ENCODE measurements around the gene HTRA3.

Gene HTRA3

GRCh38 chr4:8234715-8235114, 34.8 kb upstream of the HTRA3 start:
- DNase-seq (ENCODE audit: low spot score) = no peak

- no peak for DNase-seq (ENCODE audit: low spot score)
These were observed 34.3 kb upstream of the HTRA3 start for GRCh38 chr4:8235224-8235623.

- DNase-seq (ENCODE audit: low spot score) = no peak
These were observed 33.9 kb upstream of the HTRA3 start for GRCh38 chr4:8235686-8236085.

- DNase-seq (ENCODE audit: low spot score) = no peak
These were observed 33.2 kb upstream of the HTRA3 start for GRCh38 chr4:8236106-8236919.

- no peak for DNase-seq (ENCODE audit: low spot score)
These were observed 32.7 kb upstream of the HTRA3 start for GRCh38 chr4:8236920-8237195.

GRCh38 chr4:8237256-8237989, 32.1 kb upstream of the HTRA3 start:
- DNase-seq (ENCODE audit: low spot score) = no peak

GRCh38 chr4:8238036-8238511, 31.5 kb upstream of the HTRA3 start:
- DNase-seq (ENCODE audit: low spot score) = peak; percentile 54

GRCh38 chr4:8238515-8239053, 31.0 kb upstream of the HTRA3 start:
- DNase-seq (ENCODE audit: low spot score) = peak; percentile 94

- DNase-seq (ENCODE audit: low spot score) = no peak
These were observed 30.3 kb upstream of the HTRA3 start for GRCh38 chr4:8239226-8239625.

- no peak for DNase-seq (ENCODE audit: low spot score)
These were observed 29.9 kb upstream of the HTRA3 start for GRCh38 chr4:8239661-8240060.

- DNase-seq (ENCODE audit: low spot score) = no peak
These were observed 29.1 kb upstream of the HTRA3 start for GRCh38 chr4:8240211-8241041.

GRCh38 chr4:8241211-8241779, 28.3 kb upstream of the HTRA3 start:
- no peak for DNase-seq (ENCODE audit: low spot score)

- peak; percentile 99 for DNase-seq (ENCODE audit: low spot score)
These were observed 27.5 kb upstream of the HTRA3 start for GRCh38 chr4:8241895-8242696.

- DNase-seq (ENCODE audit: low spot score) = no peak
These were observed 26.6 kb upstream of the HTRA3 start for GRCh38 chr4:8242782-8243560.

GRCh38 chr4:8244001-8244757, 25.4 kb upstream of the HTRA3 start:
- no peak for DNase-seq (ENCODE audit: low spot score)

- no peak for DNase-seq (ENCODE audit: low spot score)
These were observed 24.6 kb upstream of the HTRA3 start for GRCh38 chr4:8244931-8245460.

GRCh38 chr4:8245884-8246833, 23.4 kb upstream of the HTRA3 start:
- DNase-seq (ENCODE audit: low spot score) = no peak

Data from HuH-7.5 (cell line).